Activated naive CD8-positive, alpha-beta T cell treated with anti-CD3 and anti-CD28 coated beads for 36 hours (primary cell): ENCODE results near the gene CYP1A1. TPM values are rescaled to one million over a fixed set of nuclear protein-coding genes. Genes with fewer than 3 reads are reported as not detected.

Experiments used
- DNase-seq: peaks from one replicate; pipeline ENCODE4 v3.0.0; 2021
- H3K27ac Mint-ChIP-seq: one replicate; pipeline ENCODE4 v1.8.0; 2022; ENCODE audit warnings: mild to moderate bottlenecking, moderate library complexity, mixed read lengths
- H3K27me3 Mint-ChIP-seq: one replicate; pipeline ENCODE4 v1.8.0; 2022; ENCODE audit warnings: mild to moderate bottlenecking, mixed read lengths
- H3K36me3 Mint-ChIP-seq: one replicate; pipeline ENCODE4 v1.8.0; 2021; ENCODE audit warnings: mild to moderate bottlenecking, mixed read lengths
- H3K4me1 Mint-ChIP-seq: one replicate; pipeline ENCODE4 v1.8.0; 2021; ENCODE audit warnings: mixed read lengths
- H3K4me3 Mint-ChIP-seq: one replicate; pipeline ENCODE4 v1.8.0; 2022; ENCODE audit warnings: mild to moderate bottlenecking, moderate library complexity, mixed read lengths
- H3K9me3 Mint-ChIP-seq: one replicate; pipeline ENCODE4 v1.8.0; 2022; ENCODE audit warnings: mixed read lengths
- total RNA-seq, 2 experiments: library from RNA; stranded (reverse); gene quantifications; one replicate each; pipeline ENCODE4 v1.2.3, GENCODE V29; 2021

Gene CYP1A1
- total RNA-seq, 2 experiments from 2014 or later, result 4.7 to 4.9 TPM

- H3K27ac Mint-ChIP-seq, result no peak overlapping the region
- H3K36me3 Mint-ChIP-seq, result peaks cover 27% of the 10 kb centered on the region
- H3K4me3 Mint-ChIP-seq, result no peak overlapping the region
- H3K4me1 Mint-ChIP-seq, result peaks cover 18% of the 10 kb centered on the region
- no peak for DNase-seq
- H3K9me3 Mint-ChIP-seq, result peaks cover 3% of the 10 kb centered on the region
- no peaks in the 10 kb centered on the region for H3K27me3 Mint-ChIP-seq
Observed at GRCh38 chr15:74680456-74680855, 44.9 kb downstream of the CYP1A1 start.

GRCh38 chr15:74676801-74677200, 48.5 kb downstream of the CYP1A1 start:
- H3K27me3 Mint-ChIP-seq, result no peaks in the 10 kb centered on the region
- H3K27ac Mint-ChIP-seq, result no peak overlapping the region
- no peaks in the 10 kb centered on the region for H3K9me3 Mint-ChIP-seq
- peaks cover 15% of the 10 kb centered on the region for H3K4me1 Mint-ChIP-seq
- no peak for DNase-seq
- H3K36me3 Mint-ChIP-seq, result peaks cover 12% of the 10 kb centered on the region
- no peak overlapping the region for H3K4me3 Mint-ChIP-seq

GRCh38 chr15:74674161-74674560, 51.2 kb downstream of the CYP1A1 start:
- Mint-ChIP-seq H3K4me3 (no peak overlapping the region), H3K27me3 (no peaks in the 10 kb centered on the region), H3K4me1 (peaks cover 8% of the 10 kb centered on the region), H3K27ac (no peak overlapping the region), H3K9me3 (no peaks in the 10 kb centered on the region), H3K36me3 (peaks cover 5% of the 10 kb centered on the region)
- no peak for DNase-seq

GRCh38 chr15:74669627-74670026, 55.7 kb downstream of the CYP1A1 start:
- no peaks in the 10 kb centered on the region for H3K9me3 Mint-ChIP-seq
- H3K27ac Mint-ChIP-seq, result no peak overlapping the region
- H3K36me3 Mint-ChIP-seq, result peaks cover 5% of the 10 kb centered on the region
- DNase-seq, result no peak
- H3K4me1 Mint-ChIP-seq, result peaks cover 11% of the 10 kb centered on the region
- no peaks in the 10 kb centered on the region for H3K27me3 Mint-ChIP-seq
- no peak overlapping the region for H3K4me3 Mint-ChIP-seq

Other genes with a start within 250 kb of the CYP1A1 start
- 10 to 100 TPM; 23.4 to 23.5 TPM for gene ARID3B, start 184.3 kb downstream of the CYP1A1 start, total RNA-seq
- 100 to 1,000 TPM; 102 to 103 TPM for gene CLK3, start 109.7 kb downstream of the CYP1A1 start, total RNA-seq
- gene EDC3, start 29.5 kb downstream of the CYP1A1 start, total RNA-seq, result 10 to 100 TPM; 54.3 to 55.7 TPM
- not detected for gene CYP1A2, start 23.3 kb upstream of the CYP1A1 start, total RNA-seq
- 100 to 1,000 TPM; 308 to 310 TPM for gene CSK, start 56.6 kb upstream of the CYP1A1 start, total RNA-seq
- gene LMAN1L, start 87.3 kb upstream of the CYP1A1 start, total RNA-seq, result under 1 TPM; 0.14 to 0.33 TPM
- gene CPLX3, start 101.1 kb upstream of the CYP1A1 start, total RNA-seq, result under 1 TPM in 1 of 2 experiments, not detected in 1; 0.19 TPM
- gene ULK3, start 117.6 kb upstream of the CYP1A1 start, total RNA-seq, result 10 to 100 TPM; 41.1 to 49.9 TPM
- gene SCAMP2, start 147.8 kb upstream of the CYP1A1 start, total RNA-seq, result 10 to 100 TPM; 57.5 to 59.6 TPM
- gene MPI, start 164.5 kb upstream of the CYP1A1 start, total RNA-seq, result 10 to 100 TPM; 71.4 to 73.2 TPM
- gene FAM219B, start 181.3 kb upstream of the CYP1A1 start, total RNA-seq, result 10 to 100 TPM; 31.5 to 37.6 TPM
- gene COX5A, start 212.5 kb upstream of the CYP1A1 start, total RNA-seq, result 100 to 1,000 TPM; 352 to 363 TPM
- gene RPP25, start 231.2 kb upstream of the CYP1A1 start, total RNA-seq, result 1 to 10 TPM; 9.4 to 10.0 TPM